Measurements from ENCODE around the gene LGALS9.

LGALS9 gene

GRCh38 chr17:27630607-27631410 lies at the start of gene LGALS9:
Gene LGALS9, plus strand, starts transcription at chr17:27631188. Its CDS starts 78 bp downstream, at chr17:27631266.
- no peak for DNase-seq

GRCh38 chr17:27582696-27583095 lies 48.3 kb upstream of the LGALS9 start:
- DNase-seq = no peak

DNA sequence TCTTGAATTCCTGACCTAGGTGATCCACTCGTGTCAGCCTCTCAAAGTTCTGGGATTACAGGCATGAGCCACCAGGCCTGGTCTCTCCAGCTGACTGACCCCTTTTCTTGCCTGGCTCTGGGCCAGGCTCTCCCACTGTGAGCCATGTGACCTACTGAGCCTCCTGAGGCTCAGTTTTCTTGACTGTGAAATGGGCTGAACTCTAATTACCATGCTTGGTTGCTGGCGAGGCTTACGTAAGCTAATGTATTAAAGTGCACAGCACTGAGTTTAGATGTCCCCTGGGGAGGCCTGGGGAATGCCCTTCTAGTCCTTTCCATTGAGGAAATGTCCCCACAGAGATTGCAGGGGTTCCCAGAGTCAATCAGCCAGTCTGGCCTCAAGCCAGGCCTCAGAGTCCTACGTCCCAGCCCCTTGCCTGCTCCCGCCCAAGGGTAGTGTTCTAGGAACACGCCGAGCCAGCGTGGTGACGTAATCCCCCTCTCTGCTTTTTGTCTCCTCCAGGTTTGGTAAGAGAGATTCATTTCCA lies 45.8 kb upstream of the LGALS9 start:
- DNase-seq = no peak

DNA sequence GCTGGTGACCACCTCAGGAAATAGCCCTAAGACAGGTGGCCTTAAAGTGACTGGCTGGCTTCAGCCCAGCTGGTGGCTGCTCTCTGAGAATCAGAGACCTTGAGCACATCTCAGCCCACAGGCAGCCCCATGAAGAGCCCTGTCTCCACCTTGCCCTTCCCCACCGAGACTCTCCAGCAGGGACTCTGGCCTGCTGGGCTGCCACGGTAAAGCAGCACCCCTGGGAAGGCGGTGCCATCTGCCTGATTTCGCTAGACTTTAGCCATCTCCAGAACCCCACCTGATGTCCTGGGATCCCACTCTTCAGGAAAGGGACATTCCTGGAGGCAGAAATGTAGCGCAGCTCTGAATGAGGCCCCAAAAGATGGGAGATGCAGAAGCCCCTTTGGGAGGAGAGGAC lies 45.2 kb upstream of the LGALS9 start:
- no peak for DNase-seq

DNA sequence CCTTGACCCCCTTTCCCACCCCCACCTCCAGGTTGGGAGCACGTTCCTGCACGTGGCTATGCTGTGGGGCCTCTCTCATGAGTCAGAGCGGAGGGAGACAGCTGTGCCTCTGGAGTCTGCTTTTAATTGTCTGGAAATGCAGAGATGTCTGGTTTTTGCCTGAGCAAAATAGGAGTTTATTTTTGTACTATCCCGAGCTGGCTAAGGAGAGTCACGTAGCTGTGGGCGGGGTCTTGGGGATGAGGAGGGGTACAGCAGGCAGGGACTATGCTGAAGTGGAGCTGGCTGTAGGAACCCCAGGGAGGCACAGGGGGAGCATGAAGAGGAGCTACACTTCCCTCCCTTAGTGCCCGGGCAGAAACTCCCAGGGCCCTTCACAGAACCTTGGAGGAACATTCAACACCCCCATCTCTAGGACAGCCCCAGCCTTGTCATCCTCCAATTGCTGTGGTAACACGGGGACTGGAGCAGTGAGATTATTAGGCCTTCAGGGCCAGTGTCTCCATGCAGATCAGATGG lies 44.7 kb upstream of the LGALS9 start:
- no peak for DNase-seq

DNA sequence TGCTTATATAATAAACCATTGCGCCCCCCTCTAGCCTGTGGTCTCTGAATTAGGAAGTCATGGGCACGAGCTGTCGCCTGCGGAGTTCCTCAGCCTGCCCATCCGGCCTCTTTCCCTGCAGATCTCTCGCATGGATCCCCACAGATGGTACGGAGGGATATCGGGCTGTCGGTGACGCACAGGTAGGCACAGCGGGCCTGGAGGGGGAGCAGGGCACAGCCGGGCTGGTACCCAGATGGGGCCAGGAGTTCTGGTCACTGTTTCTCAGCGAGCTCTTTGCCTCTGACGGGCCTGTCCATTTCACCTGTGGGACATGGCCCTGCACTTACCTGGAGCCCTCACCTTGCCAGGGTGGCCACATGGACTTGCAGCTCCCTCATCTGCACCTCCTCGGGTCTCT lies 42.6 kb upstream of the LGALS9 start:
- DNase-seq = no peak

DNA sequence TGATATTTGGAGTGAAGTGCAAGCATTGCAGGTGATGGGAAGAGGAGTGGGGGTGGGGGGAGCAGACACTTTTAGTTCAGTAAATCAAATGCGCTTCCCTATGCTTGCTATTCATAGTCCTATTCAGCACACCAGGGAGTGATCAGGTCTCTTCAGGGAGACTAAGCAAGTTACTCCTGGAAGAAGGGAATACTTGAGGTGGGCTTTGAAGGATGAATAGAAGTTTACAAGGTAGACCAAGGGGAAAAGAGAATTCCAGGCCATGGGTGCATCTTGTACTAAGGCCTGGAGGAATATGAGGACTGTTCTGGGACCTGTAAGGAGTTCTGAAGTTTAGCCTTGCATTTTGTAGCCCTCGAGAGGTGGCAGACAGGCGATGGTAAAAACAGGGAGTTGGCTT lies 40.1 kb upstream of the LGALS9 start:
- no peak for DNase-seq

DNA sequence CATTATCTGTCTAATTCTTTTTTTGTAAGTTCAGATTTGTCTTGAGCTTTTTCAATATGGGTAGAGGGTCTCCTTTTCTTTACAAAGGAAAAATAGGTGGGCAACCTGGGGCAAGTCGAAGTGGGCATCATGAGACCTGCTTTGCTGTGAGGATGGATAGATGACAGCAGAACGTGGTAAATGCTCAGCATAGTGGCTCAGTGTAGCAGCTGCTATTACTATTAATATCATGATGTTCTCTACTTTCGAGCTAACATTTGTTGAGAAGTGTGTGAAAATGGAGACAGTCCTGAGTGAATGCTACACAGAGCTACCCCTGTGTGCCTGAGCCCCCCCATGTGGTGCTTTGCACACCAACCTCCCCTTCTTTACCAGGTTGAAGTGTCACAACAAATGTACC lies 39.0 kb upstream of the LGALS9 start:
- no peak for DNase-seq

DNA sequence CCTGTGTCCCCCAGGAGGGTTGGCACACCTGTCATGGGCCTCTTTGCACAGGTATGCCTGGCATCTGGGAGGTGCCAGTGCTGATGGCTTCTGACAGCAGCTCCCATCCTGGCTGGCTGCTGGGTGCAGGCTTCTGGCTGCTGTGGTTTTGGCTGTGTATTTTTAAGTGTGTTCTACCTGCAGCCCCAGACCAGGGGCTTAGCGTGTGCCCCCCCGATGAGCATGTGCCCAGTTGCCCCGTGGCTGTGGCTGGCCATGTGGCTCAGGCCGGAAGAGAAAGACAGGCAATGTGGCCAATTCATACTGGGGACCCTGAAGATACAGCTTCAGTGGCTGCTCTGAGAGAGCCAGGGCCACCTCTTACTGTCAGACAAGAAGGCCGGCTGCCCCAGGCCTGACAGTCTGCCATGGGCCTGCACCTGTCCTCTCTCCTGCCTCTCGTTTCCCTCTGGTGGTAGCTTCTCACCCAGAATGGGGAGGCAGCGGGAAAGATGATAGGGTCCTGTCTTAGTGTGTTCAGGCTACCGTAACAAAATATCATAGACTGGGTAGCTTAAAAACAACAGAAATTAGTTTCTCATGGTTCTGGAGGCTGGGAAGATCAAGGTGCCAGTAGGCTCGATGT lies 37.6 kb upstream of the LGALS9 start:
- no peak for DNase-seq

- no peak for DNase-seq
Observed at GRCh38 chr17:27593857-27594255, 37.1 kb upstream of the LGALS9 start.

GRCh38 chr17:27595208-27595607 lies 35.8 kb upstream of the LGALS9 start:
- DNase-seq = no peak

GRCh38 chr17:27596096-27596495 lies 34.9 kb upstream of the LGALS9 start:
- DNase-seq = no peak

GRCh38 chr17:27596566-27597187 lies 34.3 kb upstream of the LGALS9 start:
- DNase-seq = no peak

DNA sequence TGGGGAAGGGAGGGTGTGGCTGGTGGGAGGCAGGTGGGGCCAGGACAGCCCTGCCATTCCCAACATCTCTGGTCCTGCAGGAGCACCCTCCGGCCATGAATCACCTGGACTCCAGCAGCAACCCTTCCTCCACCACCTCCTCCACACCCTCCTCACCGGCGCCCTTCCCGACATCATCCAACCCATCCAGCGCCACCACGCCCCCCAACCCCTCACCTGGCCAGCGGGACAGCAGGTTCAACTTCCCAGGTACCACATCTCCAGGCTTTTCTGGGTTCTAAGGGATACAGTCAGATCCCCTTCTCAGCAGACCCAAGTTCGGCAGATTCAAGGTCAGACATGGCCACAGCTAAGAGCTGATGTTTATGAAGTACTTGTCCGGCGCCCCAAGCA lies 33.8 kb upstream of the LGALS9 start:
- no peak for DNase-seq

GRCh38 chr17:27597783-27598320 lies 33.1 kb upstream of the LGALS9 start:
- no peak for DNase-seq

DNA sequence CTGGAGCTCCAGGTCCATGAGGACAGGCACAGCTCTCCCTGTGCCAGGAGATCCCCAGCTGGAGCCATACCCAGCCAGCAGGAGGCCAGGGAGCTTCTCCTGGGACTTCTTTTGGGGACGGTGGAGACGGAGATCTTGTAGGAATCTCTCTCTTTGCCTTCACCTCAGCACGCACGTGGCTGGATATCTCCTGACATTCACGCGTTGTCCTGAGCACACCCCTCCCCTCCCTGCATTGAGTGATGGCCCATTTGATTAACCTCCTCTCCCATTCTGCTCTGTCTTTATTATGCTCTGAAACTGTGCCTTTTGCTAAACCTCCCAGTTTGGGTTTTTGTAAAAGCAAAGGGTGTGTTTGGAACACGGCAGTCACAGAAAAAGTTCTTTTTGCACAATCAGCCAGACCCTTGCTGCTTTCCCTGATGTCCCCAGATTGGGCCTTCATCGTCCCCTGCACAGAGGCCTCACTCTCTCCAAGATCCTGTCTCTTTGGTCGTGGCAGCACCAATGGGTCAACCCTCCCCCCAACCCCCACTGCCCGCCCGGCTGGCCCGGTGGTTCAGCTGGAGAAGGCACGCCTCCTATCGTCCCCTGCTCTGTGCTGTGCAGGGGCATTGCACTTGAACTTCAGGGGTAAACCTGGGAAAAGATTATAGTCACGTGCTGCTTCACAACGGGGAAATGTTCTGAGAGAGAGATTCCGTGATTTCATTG lies 32.5 kb upstream of the LGALS9 start:
- DNase-seq = no peak

DNA sequence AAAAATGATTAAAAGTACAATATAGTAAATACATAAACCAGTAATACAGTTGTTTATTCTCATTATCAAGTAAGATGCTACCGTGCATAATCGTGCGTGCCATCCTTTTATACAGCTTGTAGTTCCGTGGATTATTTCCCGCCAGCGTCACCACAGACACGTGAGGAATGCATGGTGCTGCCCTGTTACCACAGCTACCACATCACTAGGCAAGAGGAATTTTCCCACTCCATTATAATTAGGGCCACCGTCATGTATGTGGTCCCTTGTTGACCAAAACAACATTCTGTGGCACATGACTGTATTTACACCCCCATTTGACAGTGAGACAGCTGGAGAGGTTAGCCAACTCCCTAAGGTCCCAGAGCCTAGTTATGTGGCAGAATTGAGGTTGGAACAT lies 30.5 kb upstream of the LGALS9 start:
- DNase-seq = no peak

DNA sequence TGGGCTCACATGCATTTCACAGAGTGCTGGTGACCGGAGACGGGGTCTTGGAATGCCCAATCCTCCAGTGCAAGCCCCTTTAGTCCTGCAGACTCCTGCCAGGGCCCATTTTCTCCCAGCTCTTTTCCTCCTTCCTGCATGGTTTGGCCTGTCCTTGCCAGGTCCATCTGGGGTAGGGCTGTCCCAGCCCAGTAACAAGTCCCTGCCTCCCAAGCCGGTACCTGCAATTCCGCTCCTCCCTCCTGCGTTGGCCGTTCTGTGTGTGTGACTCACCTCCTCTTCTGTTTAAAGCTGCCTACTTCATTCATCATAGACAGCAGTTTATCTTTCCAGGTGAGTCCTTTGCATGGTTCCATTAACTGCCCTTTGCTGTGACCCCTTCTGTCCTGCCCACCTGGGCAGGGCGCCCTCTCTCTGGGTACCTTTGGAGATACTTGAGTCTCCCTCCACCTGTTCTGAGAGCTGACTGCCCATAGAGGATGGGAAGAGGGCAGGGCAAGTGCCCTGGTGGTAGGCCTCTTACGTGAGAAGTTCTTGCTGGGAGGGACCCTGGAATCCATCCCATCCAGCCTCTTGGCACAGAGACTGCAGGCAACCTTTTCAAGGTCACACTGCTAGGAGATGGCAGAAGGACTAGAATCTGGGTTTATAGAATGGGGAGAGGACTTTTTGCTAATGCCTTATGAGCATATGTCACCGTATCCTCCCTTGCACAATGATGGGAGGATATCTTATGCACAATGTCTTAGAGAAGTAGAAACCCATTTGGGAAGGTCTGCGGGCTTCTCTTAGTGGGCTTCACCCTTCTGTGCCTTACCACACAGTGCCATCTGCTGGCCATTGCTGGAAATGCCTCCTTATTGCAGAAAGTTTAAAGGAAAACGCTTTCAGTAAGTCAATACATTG lies 29.7 kb upstream of the LGALS9 start:
- peak; percentile 19 to 71 for DNase-seq

GRCh38 chr17:27601975-27602302 lies 29.0 kb upstream of the LGALS9 start:
- DNase-seq = no peak

- peak; percentile 12 to 60 for DNase-seq
Observed at GRCh38 chr17:27602721-27603420, 28.1 kb upstream of the LGALS9 start.

DNA sequence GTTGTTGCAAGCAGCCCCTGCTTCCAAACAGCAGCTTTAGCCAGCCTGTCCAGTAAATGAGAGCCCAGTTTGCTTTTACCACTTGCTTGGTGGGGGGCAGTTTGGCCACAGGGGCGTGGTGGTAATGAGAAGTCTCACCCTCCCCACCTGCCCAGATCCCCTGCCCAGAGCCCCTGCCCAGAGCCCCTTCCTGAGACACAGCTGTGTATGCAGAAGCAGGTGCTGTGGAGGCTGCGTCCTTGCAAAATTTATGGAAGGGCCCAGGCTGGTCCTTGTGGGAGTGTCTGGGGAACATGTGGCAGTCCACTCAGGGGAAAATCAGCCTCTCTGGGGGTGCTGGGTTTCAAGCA lies 27.6 kb upstream of the LGALS9 start:
- no peak for DNase-seq
